Suprapubic skin (tissue), 4 donors: ENCODE data around the gene PDE7B. TPM values are rescaled to one million over a fixed set of nuclear protein-coding genes. Genes with fewer than 3 reads are reported as not detected.

ENCODE experiments used
- DNase-seq, 2 donors: peaks; one replicate each; pipeline ENCODE4 v3.0.0-alpha.2; 2019; ENCODE audit warnings: low spot score in 2 of 2
- H3K27ac ChIP-seq: fragments of 200-600 bp; sonication (generic); one replicate; pipeline ENCODE4 v1.5.1; 2019
- H3K27me3 ChIP-seq: fragments of 200-600 bp; sonication (generic); one replicate; pipeline ENCODE4 v1.5.1; 2019
- H3K36me3 ChIP-seq: fragments of 200-600 bp; sonication (generic); one replicate; pipeline ENCODE4 v1.5.1; 2019
- H3K4me1 ChIP-seq: fragments of 200-600 bp; sonication (generic); one replicate; pipeline ENCODE4 v1.5.1; 2019
- H3K4me3 ChIP-seq: fragments of 200-600 bp; sonication (generic); one replicate; pipeline ENCODE4 v1.5.1; 2019; ENCODE audit warnings: mild to moderate bottlenecking
- H3K9me3 ChIP-seq: fragments of 200-600 bp; sonication (generic); one replicate; pipeline ENCODE4 v1.5.1; 2019
- EP300 ChIP-seq: sonication (generic); formaldehyde crosslinking; IDR thresholded peaks from one replicate; pipeline ENCODE4 v1.6.1; 2017; ENCODE audit warnings: antibody characterized with exemption
- POLR2A ChIP-seq, 2 donors: fragments of 450-650 bp; IDR thresholded peaks; one replicate each; pipeline ENCODE4 v1.6.1; 2017; ENCODE audit warnings: antibody characterized with exemption in 2 of 2, mild to moderate bottlenecking in 2 of 2, moderate library complexity in 2 of 2
- POLR2AphosphoS5 ChIP-seq, 3 donors: sonication (generic); formaldehyde crosslinking; IDR thresholded peaks; one replicate each; pipeline ENCODE4 v1.6.1; 2017; ENCODE audit warnings: antibody characterized with exemption in 3 of 3
- WGBS: methylation state at CpG from one replicate; pipeline ENCODE4 v1.1.5; 2018; 5-methylcytosine and 5-hydroxymethylcytosine counted together
- total RNA-seq, 4 donors: library from RNA; depleted of rRNA; stranded (reverse); fragments of >200 nt; gene quantifications; one replicate each; pipeline ENCODE4 v1.1.0, GENCODE V29; 2016
- TF ChIP-seq, protein P1 (sequence below), 2 donors: fragments of 200-600 bp in 1 of 2; fragments of 450-650 bp in 1 of 2; sonication (generic) in 1 of 2; IDR thresholded peaks; one replicate each; pipeline ENCODE4 v1.5.1; 2016 to 2019; ENCODE audit warnings: antibody characterized with exemption in 2 of 2, mild to moderate bottlenecking in 1 of 2, moderate library complexity in 1 of 2

PDE7B gene
- total RNA-seq, 4 donors from 2014 or later, result 0.26 to 1.2 (median 0.62) TPM

DNA sequence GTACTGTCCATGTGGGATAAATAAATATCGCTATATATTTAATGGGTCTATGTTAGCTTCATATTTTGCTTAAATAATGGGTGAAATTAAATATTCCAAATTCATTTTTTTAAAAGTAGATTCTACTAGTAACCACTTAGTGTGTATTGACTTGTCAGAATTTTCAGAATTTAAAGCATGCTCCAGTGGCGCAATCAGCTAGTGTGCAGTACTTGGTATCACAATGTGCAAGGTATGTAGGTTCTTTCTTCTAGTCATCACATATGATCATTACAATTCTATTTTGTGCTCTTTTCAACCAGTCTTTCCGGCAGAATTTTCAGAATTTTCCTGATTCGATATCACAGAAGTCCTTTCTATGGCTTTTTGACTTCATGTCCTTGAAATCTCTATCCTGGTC lies 32.6 kb downstream of the PDE7B start:
- no peak overlapping the region for H3K27ac ChIP-seq
- H3K4me1 ChIP-seq, result no peaks in the 10 kb centered on the region
- H3K27me3 ChIP-seq, result no peaks in the 10 kb centered on the region
- H3K4me3 ChIP-seq, result no peak overlapping the region
- WGBS, result 99% methylated on average over 4 of the region's 4 CpGs
- no peaks in the 10 kb centered on the region for H3K36me3 ChIP-seq
- no peaks in the 10 kb centered on the region for H3K9me3 ChIP-seq
- TF ChIP-seq, protein P1, sequence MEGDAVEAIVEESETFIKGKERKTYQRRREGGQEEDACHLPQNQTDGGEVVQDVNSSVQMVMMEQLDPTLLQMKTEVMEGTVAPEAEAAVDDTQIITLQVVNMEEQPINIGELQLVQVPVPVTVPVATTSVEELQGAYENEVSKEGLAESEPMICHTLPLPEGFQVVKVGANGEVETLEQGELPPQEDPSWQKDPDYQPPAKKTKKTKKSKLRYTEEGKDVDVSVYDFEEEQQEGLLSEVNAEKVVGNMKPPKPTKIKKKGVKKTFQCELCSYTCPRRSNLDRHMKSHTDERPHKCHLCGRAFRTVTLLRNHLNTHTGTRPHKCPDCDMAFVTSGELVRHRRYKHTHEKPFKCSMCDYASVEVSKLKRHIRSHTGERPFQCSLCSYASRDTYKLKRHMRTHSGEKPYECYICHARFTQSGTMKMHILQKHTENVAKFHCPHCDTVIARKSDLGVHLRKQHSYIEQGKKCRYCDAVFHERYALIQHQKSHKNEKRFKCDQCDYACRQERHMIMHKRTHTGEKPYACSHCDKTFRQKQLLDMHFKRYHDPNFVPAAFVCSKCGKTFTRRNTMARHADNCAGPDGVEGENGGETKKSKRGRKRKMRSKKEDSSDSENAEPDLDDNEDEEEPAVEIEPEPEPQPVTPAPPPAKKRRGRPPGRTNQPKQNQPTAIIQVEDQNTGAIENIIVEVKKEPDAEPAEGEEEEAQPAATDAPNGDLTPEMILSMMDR (IDR thresholded peaks at IDR 0.05), result no peak
- no peak for TF ChIP-seq EP300
- TF ChIP-seq POLR2A (IDR thresholded peaks at IDR 0.05), result no peak
- TF ChIP-seq POLR2AphosphoS5 (IDR thresholded peaks at IDR 0.05), result no peak
- DNase-seq, result no peak

DNA sequence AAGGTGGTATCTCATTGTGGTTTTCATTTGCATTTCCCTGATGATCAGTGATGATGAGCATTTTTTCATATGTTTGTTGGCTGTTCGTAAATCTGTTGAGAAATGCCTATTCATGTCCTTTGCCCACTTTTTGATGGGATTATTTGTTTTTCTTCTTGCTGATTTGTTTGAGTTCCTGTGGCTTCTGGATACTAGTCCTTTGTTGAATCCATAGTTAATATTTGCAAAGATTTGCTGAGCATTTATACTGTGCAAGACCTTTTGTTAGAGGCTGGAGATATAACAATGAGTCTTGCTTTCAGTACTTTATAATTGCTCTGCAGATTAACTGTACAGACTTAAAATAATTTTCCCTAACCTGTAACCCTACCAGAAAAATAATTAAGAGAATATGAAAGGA lies 35.6 kb downstream of the PDE7B start:
- no peak overlapping the region for H3K27ac ChIP-seq
- no peaks in the 10 kb centered on the region for H3K9me3 ChIP-seq
- H3K4me3 ChIP-seq, result no peak overlapping the region
- H3K27me3 ChIP-seq, result no peaks in the 10 kb centered on the region
- TF ChIP-seq POLR2AphosphoS5 (IDR thresholded peaks at IDR 0.05), result no peak
- no peak for TF ChIP-seq POLR2A (IDR thresholded peaks at IDR 0.05)
- TF ChIP-seq, protein P1 (IDR thresholded peaks at IDR 0.05), result no peak
- no peak for TF ChIP-seq EP300
- no peaks in the 10 kb centered on the region for H3K4me1 ChIP-seq
- no peak for DNase-seq
- 85% methylated on average over 1 of the region's 1 CpG for WGBS
- no peaks in the 10 kb centered on the region for H3K36me3 ChIP-seq

DNA sequence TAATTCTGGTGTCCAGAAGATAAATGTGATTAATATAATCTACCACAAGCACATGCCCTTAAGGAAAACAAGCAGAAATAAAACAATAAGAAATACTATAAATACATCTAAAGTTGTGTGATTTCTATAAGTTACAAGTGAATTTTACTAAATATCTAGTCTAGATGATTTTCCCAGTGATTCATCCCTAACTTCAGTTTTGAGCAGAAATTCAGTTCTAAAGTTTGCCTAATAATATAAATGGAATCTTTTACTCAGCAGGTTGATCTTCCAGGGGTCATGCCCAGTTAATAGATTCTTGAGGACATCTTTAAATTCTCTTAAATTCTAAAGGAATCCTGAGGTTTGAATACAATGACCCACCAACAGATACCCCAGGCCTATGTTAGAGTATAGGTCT lies 37.3 kb downstream of the PDE7B start:
- Histone ChIP-seq H3K4me3 (no peak overlapping the region), H3K4me1 (no peaks in the 10 kb centered on the region), H3K27me3 (no peaks in the 10 kb centered on the region), H3K36me3 (no peaks in the 10 kb centered on the region), H3K9me3 (no peaks in the 10 kb centered on the region), H3K27ac (no peak overlapping the region)
- TF ChIP-seq, protein P1 (IDR thresholded peaks at IDR 0.05), result no peak
- TF ChIP-seq EP300 (no peak), POLR2A (IDR thresholded peaks at IDR 0.05) (no peak), POLR2AphosphoS5 (IDR thresholded peaks at IDR 0.05) (no peak)
- DNase-seq, result no peak

DNA sequence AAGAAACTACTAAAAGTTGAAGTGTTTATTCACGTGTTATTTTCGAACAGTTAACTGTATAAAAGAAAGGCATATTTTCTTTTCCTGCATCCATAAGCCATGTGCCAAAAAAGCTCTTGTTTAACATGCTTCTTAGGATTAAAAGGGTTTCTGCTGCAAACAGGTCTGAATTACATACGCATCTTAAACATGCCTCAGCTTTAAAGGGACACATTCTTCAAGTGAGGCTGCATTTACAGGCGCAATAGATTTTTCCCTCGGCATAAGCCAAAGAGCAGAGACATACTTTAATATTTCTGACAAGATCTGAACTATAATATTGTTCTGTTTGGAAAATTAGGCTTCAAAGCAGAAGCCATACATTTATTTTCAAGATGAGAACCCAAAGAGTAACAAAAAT lies 39.4 kb downstream of the PDE7B start:
- H3K9me3 ChIP-seq, result no peaks in the 10 kb centered on the region
- TF ChIP-seq POLR2A (IDR thresholded peaks at IDR 0.05) (no peak), EP300 (no peak), POLR2AphosphoS5 (IDR thresholded peaks at IDR 0.05) (no peak)
- TF ChIP-seq, protein P1 (IDR thresholded peaks at IDR 0.05), result no peak
- no peaks in the 10 kb centered on the region for H3K27me3 ChIP-seq
- no peak overlapping the region for H3K4me3 ChIP-seq
- WGBS, result 82% methylated on average over 5 of the region's 5 CpGs
- no peak overlapping the region for H3K27ac ChIP-seq
- H3K4me1 ChIP-seq, result no peaks in the 10 kb centered on the region
- DNase-seq, result no peak
- no peaks in the 10 kb centered on the region for H3K36me3 ChIP-seq

DNA sequence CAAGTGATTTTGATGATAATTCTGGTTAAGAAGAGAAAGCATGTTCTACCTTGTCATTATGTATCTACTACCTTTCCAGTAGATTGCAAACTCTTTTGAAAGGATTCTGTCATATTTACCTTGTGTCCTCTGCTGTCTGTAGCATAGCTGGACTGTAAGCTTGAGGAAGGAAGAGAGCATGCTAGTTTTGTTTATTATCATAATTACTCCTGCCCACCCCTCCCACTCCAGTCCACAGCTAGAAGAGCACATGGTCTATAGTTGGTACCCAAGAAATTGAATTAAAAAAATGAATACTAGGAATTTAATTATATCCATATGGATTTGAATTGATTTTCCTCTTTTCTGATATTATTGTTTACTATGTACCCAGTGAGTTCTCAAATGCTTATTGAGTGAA lies 40.2 kb downstream of the PDE7B start:
- H3K27me3 ChIP-seq, result no peaks in the 10 kb centered on the region
- TF ChIP-seq POLR2A (IDR thresholded peaks at IDR 0.05) (no peak), EP300 (no peak), POLR2AphosphoS5 (IDR thresholded peaks at IDR 0.05) (no peak)
- TF ChIP-seq, protein P1 (IDR thresholded peaks at IDR 0.05), result no peak
- H3K4me1 ChIP-seq, result no peaks in the 10 kb centered on the region
- no peak overlapping the region for H3K27ac ChIP-seq
- H3K4me3 ChIP-seq, result no peak overlapping the region
- no peak for DNase-seq
- no peaks in the 10 kb centered on the region for H3K36me3 ChIP-seq
- no peaks in the 10 kb centered on the region for H3K9me3 ChIP-seq
